TTC549 (cell line): ENCODE data around the gene MICB.
"Not testable (repeated sequence)": the region's sequence is repeated elsewhere in the genome, so short reads cannot be mapped to it uniquely, and the experiment has no call there.

ENCODE experiments used
- FAIRE-seq: peaks from 2 replicates; lab custom pipeline; 2012; peaks lifted over from hg19 to GRCh38; lab: Jason Lieb, UNC

Gene MICB

GRCh38 chr6:31541658-31542521 lies 43.9 kb downstream of the MICB start, which contains the start of gene DDX39B:
Gene DDX39B (minus strand): TSS chr6:31542003. CDS start chr6:31540532, 1,471 bp downstream.
- peak; percentile 47 for FAIRE-seq

GRCh38 chr6:31543639-31544038 lies 45.7 kb downstream of the MICB start:
- no peak for FAIRE-seq

GRCh38 chr6:31544676-31545075 lies 46.7 kb downstream of the MICB start:
- no peak for FAIRE-seq

GRCh38 chr6:31545291-31545690 lies 47.3 kb downstream of the MICB start:
- FAIRE-seq: no peak

- peak; percentile 22 for FAIRE-seq
These were observed 48.5 kb downstream of the MICB start, which contains the start of gene ATP6V1G2 for GRCh38 chr6:31546339-31546957. Gene ATP6V1G2 (minus strand): TSS chr6:31546608. CDS start chr6:31546559, 49 bp downstream.

- FAIRE-seq: peak; percentile 67
These were observed 49.2 kb downstream of the MICB start, which contains the start of gene NFKBIL1 for GRCh38 chr6:31546958-31547726. Gene NFKBIL1 (plus strand): TSS chr6:31547608. CDS start chr6:31547695, 87 bp downstream.

- no peak for FAIRE-seq
These were observed 50.0 kb downstream of the MICB start for GRCh38 chr6:31547727-31548543.

GRCh38 chr6:31548544-31548873 lies 50.6 kb downstream of the MICB start:
- FAIRE-seq: no peak

- FAIRE-seq: not testable (repeated sequence)
These were observed 53.4 kb downstream of the MICB start for GRCh38 chr6:31551371-31551770.

- no peak for FAIRE-seq
These were observed 58.4 kb downstream of the MICB start for GRCh38 chr6:31556307-31556706.

GRCh38 chr6:31557443-31558317 lies 59.7 kb downstream of the MICB start:
- FAIRE-seq: no peak

GRCh38 chr6:31558318-31558625 lies 60.3 kb downstream of the MICB start:
- FAIRE-seq: no peak

GRCh38 chr6:31558631-31559500 lies 60.9 kb downstream of the MICB start:
- FAIRE-seq: no peak

- FAIRE-seq: no peak
These were observed 61.6 kb downstream of the MICB start for GRCh38 chr6:31559606-31559957.

- no peak for FAIRE-seq
These were observed 62.2 kb downstream of the MICB start for GRCh38 chr6:31559958-31560696.

- no peak for FAIRE-seq
These were observed 62.7 kb downstream of the MICB start for GRCh38 chr6:31560697-31561058.
